Right lobe of liver (tissue), 4 donors: ENCODE results near the gene PCDHB3.

ENCODE experiments used
- POLR2A ChIP-seq: fragments of 450-650 bp; IDR thresholded peaks from one replicate; pipeline ENCODE4 v1.6.1; 2017; ENCODE audit warnings: antibody characterized with exemption, mild to moderate bottlenecking
- TF ChIP-seq, protein P1 (sequence below), 4 donors: fragments of 200-600 bp in 3 of 4; fragments of 450-650 bp in 1 of 4; IDR thresholded peaks; one replicate each; pipeline versions ENCODE4 v1.5.1 to v1.8.0; 2016 to 2022; ENCODE audit warnings: antibody characterized with exemption in 4 of 4, mild to moderate bottlenecking in 2 of 4
- donor health status: DM: no; HTN: no; CAD: no.
- donor health status: DM: no; HTN: no; CAD: no.
- donor health status: DM: no; HTN: yes; CAD: no.

DNA sequence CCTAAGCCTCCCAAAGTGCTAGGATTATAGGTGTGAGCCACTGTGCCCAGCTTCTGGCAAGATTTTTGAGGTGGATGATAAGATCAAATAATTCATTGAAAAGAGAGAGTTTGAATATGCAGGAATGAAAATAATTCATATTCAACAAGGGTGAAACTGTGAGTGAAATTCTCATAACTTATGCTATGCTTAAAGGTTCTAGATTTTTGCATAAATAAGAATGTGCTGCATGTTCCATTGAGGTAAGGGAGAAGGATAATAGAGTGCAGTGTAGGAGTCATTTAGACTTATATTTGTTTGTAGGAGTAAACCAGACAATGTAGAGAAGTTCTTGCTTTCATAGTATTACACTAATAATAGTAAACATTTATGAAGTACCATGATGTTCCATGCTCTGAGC is 18.0 kb upstream of the PCDHB3 start:
- TF ChIP-seq POLR2A, result no peak
- TF ChIP-seq, protein P1, sequence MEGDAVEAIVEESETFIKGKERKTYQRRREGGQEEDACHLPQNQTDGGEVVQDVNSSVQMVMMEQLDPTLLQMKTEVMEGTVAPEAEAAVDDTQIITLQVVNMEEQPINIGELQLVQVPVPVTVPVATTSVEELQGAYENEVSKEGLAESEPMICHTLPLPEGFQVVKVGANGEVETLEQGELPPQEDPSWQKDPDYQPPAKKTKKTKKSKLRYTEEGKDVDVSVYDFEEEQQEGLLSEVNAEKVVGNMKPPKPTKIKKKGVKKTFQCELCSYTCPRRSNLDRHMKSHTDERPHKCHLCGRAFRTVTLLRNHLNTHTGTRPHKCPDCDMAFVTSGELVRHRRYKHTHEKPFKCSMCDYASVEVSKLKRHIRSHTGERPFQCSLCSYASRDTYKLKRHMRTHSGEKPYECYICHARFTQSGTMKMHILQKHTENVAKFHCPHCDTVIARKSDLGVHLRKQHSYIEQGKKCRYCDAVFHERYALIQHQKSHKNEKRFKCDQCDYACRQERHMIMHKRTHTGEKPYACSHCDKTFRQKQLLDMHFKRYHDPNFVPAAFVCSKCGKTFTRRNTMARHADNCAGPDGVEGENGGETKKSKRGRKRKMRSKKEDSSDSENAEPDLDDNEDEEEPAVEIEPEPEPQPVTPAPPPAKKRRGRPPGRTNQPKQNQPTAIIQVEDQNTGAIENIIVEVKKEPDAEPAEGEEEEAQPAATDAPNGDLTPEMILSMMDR (IDR thresholded peaks at IDR 0.05), result no peak
